ENCODE results near the gene TTC17. TPM values are rescaled to one million over a fixed set of nuclear protein-coding genes. Genes with fewer than 3 reads are reported as not detected.
"Not testable (repeated sequence)": the region's sequence is repeated elsewhere in the genome, so short reads cannot be mapped to it uniquely, and the experiment has no call there.

Gene TTC17
- total and polyA plus RNA-seq, 2 of the 4 experiments (the other 2 are of a cell fraction): 56.3 to 61.3 TPM

- H3K9ac ChIP-seq (ENCODE audit: low read depth, low read length); H4K5ac ChIP-seq (ENCODE audit: low read depth, low read length); H3K27me3 ChIP-seq (ENCODE audit: control insufficient read depth, insufficient read depth, low read length); H3K4me1 ChIP-seq (ENCODE audit: control insufficient read depth, insufficient read depth, low read length); in situ Hi-C loops (cut with MboI; ENCODE audit: low sequenced_read_pairs); H3K9me3 ChIP-seq (ENCODE audit: control insufficient read depth, insufficient read depth, low read length); H3K4me2 ChIP-seq (ENCODE audit: low read depth, low read length); H2AFZ ChIP-seq (replicated peaks; ENCODE audit: low read length, poor library complexity); H4K91ac ChIP-seq (ENCODE audit: insufficient read depth, low read depth, low read length); CTCF ChIA-PET; H4K20me1 ChIP-seq (ENCODE audit: insufficient read depth, low read length); H2BK20ac ChIP-seq (ENCODE audit: low read depth, low read length); H2AK5ac ChIP-seq (ENCODE audit: low read depth, low read length); intact Hi-C loops (cut with micrococcal nuclease); H3K4ac ChIP-seq (ENCODE audit: low read depth, low read length); BruUV-seq (replicated peaks); H3K23ac ChIP-seq (ENCODE audit: low read depth, low read length); H3K36me3 ChIP-seq (ENCODE audit: control insufficient read depth, insufficient read depth, low read length); H2BK15ac ChIP-seq (ENCODE audit: low read depth, low read length); dilution Hi-C loops (cut with HindIII; ENCODE audit: low sequenced_read_pairs, unreplicated experiment); H2AK9ac ChIP-seq (replicated peaks; ENCODE audit: low read depth, low read length, poor library complexity); H3K4me3 ChIP-seq (ENCODE audit: insufficient read depth, low read depth, low read length); H4K8ac ChIP-seq (ENCODE audit: low read depth in 2 of 2, low read length in 2 of 2); DNase-seq; H3K18ac ChIP-seq (ENCODE audit: low read depth, low read length); POLR2A ChIA-PET (ENCODE audit: unreplicated experiment); H3K27ac ChIP-seq (ENCODE audit: insufficient read depth, low read length); H3K79me1 ChIP-seq (ENCODE audit: low read depth in 1 of 2, low read length in 2 of 2); H3K56ac ChIP-seq (ENCODE audit: extremely low read depth, insufficient read depth, low read length); H2BK5ac ChIP-seq (ENCODE audit: low read depth, low read length, poor library complexity, severe bottlenecking); H3K9me1 ChIP-seq (ENCODE audit: insufficient read depth, low read length); H2BK120ac ChIP-seq (ENCODE audit: low read depth, low read length); H3K14ac ChIP-seq (replicated peaks; ENCODE audit: low read depth, low read length); ATAC-seq (ENCODE audit: low read depth): not testable (repeated sequence)
- WGBS, 2 experiments (ENCODE audit: extremely low coverage in 2 of 2, insufficient read length in 1 of 2): no CpG with 5 or more reads among the region's 17 CpGs
Observed at GRCh38 chr11:43351426-43351825, 7.3 kb upstream of the TTC17 start.
